H9 (cell line): ENCODE data around the gene KCNAB2. TPM values are rescaled to one million over a fixed set of nuclear protein-coding genes. Genes with fewer than 3 reads are reported as not detected.

ENCODE experiments used
- DNase-seq: peaks from one replicate; pipeline ENCODE4 v3.0.0-alpha.2; 2017
- H2AFZ ChIP-seq: one replicate; pipeline ENCODE4 v1.6.1; 2013; ENCODE audit warnings: mild to moderate bottlenecking, low read length, control low read depth, moderate library complexity
- H2AK5ac ChIP-seq: 2 replicates; pipeline ENCODE4 v1.6.1; 2013; ENCODE audit warnings: low read length, control low read depth, mixed read lengths; ENCODE audit not compliant: insufficient read length
- H2BK120ac ChIP-seq: one replicate; pipeline ENCODE4 v1.6.1; 2013; ENCODE audit warnings: low read depth, mild to moderate bottlenecking, low read length, control low read depth, inconsistent platforms; ENCODE audit not compliant: poor library complexity, severe bottlenecking
- H2BK12ac ChIP-seq: 2 replicates; pipeline ENCODE4 v1.6.1; 2013; ENCODE audit warnings: low read length, control low read depth, mixed read lengths, low read depth; ENCODE audit not compliant: insufficient read length
- H2BK15ac ChIP-seq: 2 replicates; pipeline ENCODE4 v1.6.1; 2013; ENCODE audit warnings: low read depth, low read length, control low read depth
- H2BK20ac ChIP-seq: one replicate; pipeline ENCODE4 v1.6.1; 2013; ENCODE audit warnings: low read depth, mild to moderate bottlenecking, low read length, control low read depth, inconsistent platforms; ENCODE audit not compliant: poor library complexity, severe bottlenecking
- H2BK5ac ChIP-seq: 2 replicates; pipeline ENCODE4 v1.6.1; 2013; ENCODE audit warnings: low read length, control low read depth, mixed read lengths; ENCODE audit not compliant: insufficient read length
- H3K14ac ChIP-seq: 2 replicates; pipeline ENCODE4 v1.6.1; 2013; ENCODE audit warnings: low read length, control low read depth; ENCODE audit not compliant: insufficient read depth
- H3K18ac ChIP-seq: 2 replicates; pipeline ENCODE4 v1.6.1; 2013; ENCODE audit warnings: low read depth, mild to moderate bottlenecking, mixed read lengths, low read length, control low read depth; ENCODE audit not compliant: insufficient read length
- H3K23ac ChIP-seq: 2 replicates; pipeline ENCODE4 v1.6.1; 2013; ENCODE audit warnings: low read length, control low read depth, mixed read lengths, low read depth; ENCODE audit not compliant: insufficient read length
- H3K23me2 ChIP-seq: 2 replicates; pipeline ENCODE4 v1.6.1; 2013; ENCODE audit warnings: low read depth, mild to moderate bottlenecking, mixed read lengths, low read length, control low read depth; ENCODE audit not compliant: insufficient read length, poor library complexity, severe bottlenecking
- H3K27ac ChIP-seq: 2 replicates; pipeline ENCODE4 v1.5.1; 2013; ENCODE audit warnings: low read length, control low read depth, mixed read lengths, low read depth; ENCODE audit not compliant: insufficient read length
- H3K27me3 ChIP-seq: 2 replicates; pipeline ENCODE4 v1.6.1; 2013; ENCODE audit warnings: low read length, control low read depth, inconsistent platforms; ENCODE audit not compliant: insufficient read depth
- H3K4ac ChIP-seq: 2 replicates; pipeline ENCODE4 v1.6.1; 2013; ENCODE audit warnings: low read depth, mild to moderate bottlenecking, control low read depth, inconsistent platforms, low read length, moderate library complexity
- H3K4me1 ChIP-seq: 2 replicates; pipeline ENCODE4 v1.6.1; 2013; ENCODE audit warnings: low read length, control low read depth, inconsistent platforms; ENCODE audit not compliant: insufficient read depth
- H3K4me2 ChIP-seq: 2 replicates; pipeline ENCODE4 v1.6.1; 2013; ENCODE audit warnings: low read length, control low read depth, mixed read lengths; ENCODE audit not compliant: insufficient read length, insufficient read depth
- H3K56ac ChIP-seq: 2 replicates; pipeline ENCODE4 v1.6.1; 2013; ENCODE audit warnings: low read depth, mild to moderate bottlenecking, mixed read lengths, low read length, control low read depth; ENCODE audit not compliant: insufficient read length
- H3K79me1 ChIP-seq: 2 replicates; pipeline ENCODE4 v1.6.1; 2013; ENCODE audit warnings: low read depth, mild to moderate bottlenecking, moderate library complexity, low read length, control low read depth, inconsistent platforms; ENCODE audit not compliant: insufficient read depth, poor library complexity, severe bottlenecking
- H3K79me2 ChIP-seq: 2 replicates; pipeline ENCODE4 v1.6.1; 2013; ENCODE audit warnings: low read length, control low read depth, inconsistent platforms; ENCODE audit not compliant: insufficient read depth
- H3K9ac ChIP-seq: 2 replicates; pipeline ENCODE4 v1.6.1; 2013; ENCODE audit warnings: low read length, control low read depth, mixed read lengths; ENCODE audit not compliant: insufficient read length; ENCODE audit errors: extremely low read depth
- H3K9me3 ChIP-seq: one replicate; pipeline ENCODE4 v1.6.1; 2013; ENCODE audit warnings: low read depth, low read length, inconsistent platforms; ENCODE audit not compliant: control insufficient read depth
- H3T11ph ChIP-seq: one replicate; pipeline ENCODE4 v1.6.1; 2013; ENCODE audit warnings: mild to moderate bottlenecking, low read length, control low read depth, inconsistent platforms
- H4K20me1 ChIP-seq: one replicate; pipeline ENCODE4 v1.6.1; 2013; ENCODE audit not compliant: control insufficient read depth, insufficient read length, insufficient read depth
- H4K5ac ChIP-seq: 2 replicates; pipeline ENCODE4 v1.6.1; 2013; ENCODE audit warnings: low read depth, mild to moderate bottlenecking, mixed read lengths, low read length, control low read depth; ENCODE audit not compliant: insufficient read length
- H4K8ac ChIP-seq: replicated peaks from 2 replicates; pipeline ENCODE4 v1.6.1; 2013; ENCODE audit warnings: low read length, control low read depth, mixed read lengths, low read depth; ENCODE audit not compliant: insufficient read length
- H4K91ac ChIP-seq: 2 replicates; pipeline ENCODE4 v1.6.1; 2013; ENCODE audit warnings: low read depth, mild to moderate bottlenecking, moderate library complexity, mixed read lengths, low read length, control low read depth; ENCODE audit not compliant: insufficient read length
- H3K27ac Mint-ChIP-seq, 3 experiments: 2 replicates in 2 of 3; 3 replicates in 1 of 3; pipeline ENCODE4 v1.8.0; 2020 to 2021; ENCODE audit warnings: mixed read lengths in 3 of 3, mild to moderate bottlenecking in 1 of 3, moderate library complexity in 1 of 3
- H3K27me3 Mint-ChIP-seq: 2 replicates; pipeline ENCODE4 v1.8.0; 2021; ENCODE audit warnings: low read depth, mild to moderate bottlenecking, moderate library complexity, mixed read lengths
- H3K36me3 Mint-ChIP-seq, 3 experiments: 2 replicates in 2 of 3; 3 replicates in 1 of 3; pipeline ENCODE4 v1.8.0; 2020 to 2021; ENCODE audit warnings: low read depth in 3 of 3, mixed read lengths in 3 of 3; ENCODE audit not compliant: insufficient read depth in 1 of 3
- H3K4me1 Mint-ChIP-seq, 2 experiments: 2 replicates each; pipeline ENCODE4 v1.8.0; 2020; ENCODE audit warnings: mixed read lengths in 2 of 2
- H3K4me3 Mint-ChIP-seq, 2 experiments: 2 replicates in 1 of 2; 3 replicates in 1 of 2; pipeline ENCODE4 v1.8.0; 2020 to 2021; ENCODE audit warnings: mild to moderate bottlenecking in 2 of 2, mixed read lengths in 2 of 2, moderate library complexity in 1 of 2
- H3K9me3 Mint-ChIP-seq, 2 experiments: 2 replicates in 1 of 2; 3 replicates in 1 of 2; pipeline ENCODE4 v1.8.0; 2020; ENCODE audit warnings: mild to moderate bottlenecking in 2 of 2, mixed read lengths in 2 of 2, moderate library complexity in 1 of 2
- CTCF ChIP-seq: fragments of 200-600 bp; sonication (generic); conservative IDR thresholded peaks from 3 replicates; pipeline ENCODE4 v1.8.0; 2021; ENCODE audit warnings: antibody characterized with exemption, mild to moderate bottlenecking
- WGBS: extraction: QIAGEN DNeasy Blood & Tissue Kit; methylation state at CpG from one replicate; pipeline ENCODE4 v1.1.7; 2013; ENCODE audit warnings: missing lambda C conversion rate, low lambda C conversion rate, mixed read lengths; ENCODE audit not compliant: insufficient read length; ENCODE audit errors: extremely low coverage; 5-methylcytosine and 5-hydroxymethylcytosine counted together
- total RNA-seq: library from RNA; stranded (reverse); gene quantifications from 2 replicates; pipeline ENCODE4 v1.2.1, GENCODE V29; 2021

Gene KCNAB2
- total RNA-seq, 1 experiment from 2014 or later: 8.3 TPM

- no peak overlapping the region for H3K4me3 Mint-ChIP-seq
- Histone ChIP-seq H3K27ac (no peak overlapping the region), H2BK5ac (no peak overlapping the region), H3K79me2 (no peaks in the 10 kb centered on the region), H3K4me1 (no peaks in the 10 kb centered on the region), H2BK12ac (no peak overlapping the region), H3K27me3 (peaks cover 2% of the 10 kb centered on the region; the same call in 1 of the 2 replicates), H4K5ac (no peak overlapping the region), H3K79me1 (no peaks in the 10 kb centered on the region), H3K4ac (no peak overlapping the region), H4K91ac (no peak overlapping the region), H4K20me1 (no peaks in the 10 kb centered on the region), H2BK20ac (no peak overlapping the region), H3K9me3 (no peaks in the 10 kb centered on the region), H3K14ac (no peak overlapping the region), H2BK120ac (no peak overlapping the region), H3K23ac (no peak overlapping the region), H3T11ph (no peak overlapping the region), H3K56ac (no peak overlapping the region), H3K18ac (no peak overlapping the region), H4K8ac (no peak overlapping the region), H2BK15ac (no peak overlapping the region), H3K4me2 (no peak overlapping the region), H3K23me2 (peaks cover 2% of the 10 kb centered on the region), H2AK5ac (no peak overlapping the region), H2AFZ (no peak overlapping the region), H3K9ac (no peak overlapping the region)
- H3K4me1 Mint-ChIP-seq: peaks cover under 1 to 9% of the 10 kb centered on the region in 2 experiments; a peak in 2 of 4 replicates
- H3K27ac Mint-ChIP-seq: no peak overlapping the region
- no peak for DNase-seq
- no peaks in the 10 kb centered on the region for H3K36me3 Mint-ChIP-seq
- H3K9me3 Mint-ChIP-seq: no peaks in the 10 kb centered on the region
- no peak for TF ChIP-seq CTCF
- no CpG with 5 or more reads among the region's 4 CpGs for WGBS
- H3K27me3 Mint-ChIP-seq: peaks cover 42% of the 10 kb centered on the region
Measured at GRCh38 chr1:6143395-6143794, 97.7 kb downstream of the KCNAB2 start.
